Stimulated activated CD4-positive, alpha-beta T cell treated with anti-CD3 and anti-CD28 coated beads, TNF-alpha, amount 100 ng/mL, for 1 hour (primary cell): ENCODE data around the gene ZNF106.

Experiments used
- DNase-seq, 3 donors: peaks; one replicate each; pipeline ENCODE4 v3.0.0-alpha.2; 2020; ENCODE audit warnings: low read depth in 3 of 3, low spot score in 1 of 3

Gene ZNF106

DNA sequence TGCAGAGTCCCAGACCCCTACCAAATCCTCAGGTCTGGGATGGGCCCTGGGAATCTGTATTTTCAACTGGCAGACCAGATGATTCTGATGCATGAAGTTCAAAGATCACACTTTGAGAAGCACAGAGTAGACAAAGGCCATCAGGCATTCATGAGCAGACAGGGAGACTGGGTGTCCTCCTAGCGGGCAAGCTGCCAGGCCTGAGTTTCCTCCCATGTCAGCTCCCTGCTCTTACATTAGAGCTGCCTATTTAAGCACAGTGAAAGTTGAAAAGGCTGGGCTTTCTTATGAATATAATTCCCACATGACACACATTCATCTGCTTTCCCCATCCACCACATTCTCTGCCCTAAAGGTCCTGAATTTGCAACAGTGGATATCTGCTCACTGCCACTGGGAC, 117.7 kb downstream of the ZNF106 start:
- no peak for DNase-seq

DNA sequence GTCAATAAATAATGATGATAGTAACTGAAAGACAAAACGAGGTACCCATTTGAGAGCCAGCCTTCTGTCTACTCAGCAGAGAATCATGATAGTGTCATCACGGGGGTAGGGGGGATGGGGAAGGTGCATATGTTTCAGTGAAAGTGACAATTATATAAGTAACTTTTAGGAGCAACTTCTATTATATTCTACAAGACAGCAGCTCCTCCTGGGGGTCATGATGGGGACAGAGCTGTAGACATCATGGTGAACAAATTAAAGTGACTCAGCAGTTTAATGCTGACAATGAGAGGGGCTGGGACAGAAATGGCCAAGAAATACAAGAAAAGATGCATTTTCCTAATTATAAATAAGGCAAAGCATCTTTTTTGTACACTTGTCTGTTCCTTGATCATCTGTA, 119.8 kb downstream of the ZNF106 start:
- DNase-seq: no peak

GRCh38 chr15:42368096-42368495, 122.8 kb downstream of the ZNF106 start:
- DNase-seq: no peak

DNA sequence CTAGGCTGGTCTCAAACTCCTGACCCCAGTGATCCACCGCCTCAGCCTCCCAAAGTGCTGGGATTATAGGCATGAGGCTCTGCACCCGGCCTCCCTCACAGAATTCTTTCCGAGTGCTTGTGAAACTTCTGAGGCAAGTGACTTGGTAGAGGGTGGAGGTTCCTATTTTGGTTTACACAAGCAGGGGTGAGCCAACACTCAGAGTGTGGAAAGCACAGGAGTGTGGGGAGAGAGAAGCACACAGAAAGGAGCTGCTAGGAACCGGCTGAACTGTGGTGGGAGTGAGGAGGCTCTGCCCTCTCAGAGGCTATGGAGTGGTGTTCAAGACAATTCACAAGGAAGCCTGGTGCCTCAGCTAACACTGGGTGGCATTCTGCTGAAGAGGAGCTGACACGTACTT, 123.9 kb downstream of the ZNF106 start:
- no peak for DNase-seq

GRCh38 chr15:42365921-42366550, 124.9 kb downstream of the ZNF106 start:
- DNase-seq: no peak

DNA sequence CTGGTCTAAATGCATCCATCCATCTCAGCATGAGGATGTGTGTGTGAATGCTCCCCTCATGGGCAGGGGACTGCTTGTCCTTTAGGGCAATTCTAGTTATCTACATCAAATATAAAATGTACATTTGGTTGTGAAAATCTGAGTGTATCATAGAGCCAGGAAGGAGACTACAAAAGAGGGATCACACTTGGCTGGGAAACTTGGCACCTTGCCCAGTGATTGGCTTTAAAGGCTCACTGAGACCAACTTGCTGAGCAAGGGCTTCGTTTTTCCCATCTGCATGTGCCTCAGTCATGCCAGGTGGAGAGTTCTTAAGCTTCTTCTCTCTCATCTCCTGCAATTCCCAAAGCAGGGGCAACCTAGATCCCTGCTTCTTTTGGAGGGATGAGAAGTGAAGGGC, 126.4 kb downstream of the ZNF106 start:
- DNase-seq: no peak

- no peak for DNase-seq
Observed at GRCh38 chr15:42363942-42364341, 127.0 kb downstream of the ZNF106 start.

GRCh38 chr15:42363487-42363886, 127.5 kb downstream of the ZNF106 start:
- no peak for DNase-seq
